Measurements from ENCODE around the gene GLI3.
A peak's percentile ranks its signal among the peaks of the same experiment; 100 is the strongest.

GLI3 gene

GRCh38 chr7:41975849-41976248 is 261.2 kb downstream of the GLI3 start:
- no peak for DNase-seq (ENCODE audit: low read depth in 4 of 4, low spot score in 1 of 4)

DNA sequence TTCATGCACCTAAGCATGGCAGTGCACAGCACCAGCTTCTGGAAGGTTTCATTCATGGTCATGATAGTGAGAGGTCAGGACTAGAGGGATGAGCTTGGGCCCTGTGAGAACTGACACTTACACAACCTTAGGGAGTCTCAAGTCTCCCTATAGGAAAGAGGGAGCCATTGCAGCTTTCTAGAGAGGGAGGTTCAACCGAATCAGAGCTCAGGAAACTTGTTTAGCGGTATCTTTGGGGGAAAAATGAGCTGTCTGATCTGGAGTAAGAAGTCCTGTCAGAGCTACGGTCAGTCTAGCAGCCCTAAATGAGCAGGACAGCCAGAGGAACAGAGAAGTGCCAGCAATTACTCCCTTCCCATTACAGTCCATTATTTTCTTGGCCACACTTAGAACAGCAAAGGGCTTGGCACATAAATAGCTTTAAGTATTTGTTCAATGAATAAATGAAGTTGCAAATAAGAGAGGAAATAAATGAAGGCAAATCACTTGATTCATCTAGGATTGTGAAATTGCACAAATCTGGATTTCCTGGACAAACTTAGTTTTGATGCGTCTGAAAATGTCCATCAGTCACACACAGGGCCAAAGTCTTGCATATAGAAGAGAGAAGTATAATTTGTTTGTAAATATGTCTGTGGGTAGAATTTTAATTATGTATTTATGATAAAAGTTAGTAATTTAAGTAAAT is 262.0 kb downstream of the GLI3 start:
- no peak for DNase-seq (ENCODE audit: low read depth in 4 of 4, low spot score in 1 of 4)

GRCh38 chr7:41973202-41973730 is 263.7 kb downstream of the GLI3 start:
- no peak for DNase-seq (ENCODE audit: low read depth in 4 of 4, low spot score in 1 of 4)

DNA sequence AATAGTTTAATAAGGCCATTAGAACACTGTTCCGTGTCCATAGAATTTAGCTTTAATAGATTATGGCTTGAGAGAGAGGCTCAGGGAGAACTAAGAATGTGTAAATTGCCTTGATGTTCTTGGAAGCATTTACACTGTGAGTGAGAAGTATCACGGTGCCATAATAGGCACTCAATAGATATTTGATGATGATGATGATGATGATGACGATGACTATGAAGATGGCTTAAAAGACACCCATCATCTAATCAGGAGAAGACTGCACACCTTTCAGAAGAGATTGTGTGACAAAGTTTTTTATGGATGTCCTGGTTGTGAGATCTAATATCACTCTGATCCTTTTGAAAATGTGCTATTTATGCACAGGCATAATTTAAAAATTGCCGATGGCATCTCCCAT is 264.2 kb downstream of the GLI3 start:
- no peak for DNase-seq (ENCODE audit: low read depth in 4 of 4, low spot score in 1 of 4)

DNA sequence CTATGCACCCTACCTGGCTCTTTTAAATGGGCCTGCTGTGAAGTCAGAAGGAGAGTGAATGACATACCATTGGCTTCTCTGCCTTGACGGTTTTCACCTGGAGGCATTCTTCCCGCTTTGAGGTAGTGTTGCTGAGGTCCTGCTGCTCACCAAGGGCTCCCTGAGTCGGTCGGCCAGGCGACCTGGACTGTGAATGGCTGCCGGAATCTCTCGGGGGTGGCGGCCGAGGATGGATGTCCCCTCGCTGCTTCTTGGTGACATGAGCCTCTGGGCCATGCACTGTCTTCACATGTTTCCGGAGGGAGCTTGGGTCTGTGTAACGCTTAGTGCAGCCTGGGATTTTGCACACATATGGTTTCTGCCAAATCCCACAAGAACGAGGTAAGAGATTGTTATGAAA is 264.7 kb downstream of the GLI3 start:
- no peak for DNase-seq (ENCODE audit: low read depth in 4 of 4, low spot score in 1 of 4)

- no peak for DNase-seq (ENCODE audit: low read depth in 4 of 4, low spot score in 1 of 4)
Observed at GRCh38 chr7:41971640-41972187, 265.3 kb downstream of the GLI3 start.

DNA sequence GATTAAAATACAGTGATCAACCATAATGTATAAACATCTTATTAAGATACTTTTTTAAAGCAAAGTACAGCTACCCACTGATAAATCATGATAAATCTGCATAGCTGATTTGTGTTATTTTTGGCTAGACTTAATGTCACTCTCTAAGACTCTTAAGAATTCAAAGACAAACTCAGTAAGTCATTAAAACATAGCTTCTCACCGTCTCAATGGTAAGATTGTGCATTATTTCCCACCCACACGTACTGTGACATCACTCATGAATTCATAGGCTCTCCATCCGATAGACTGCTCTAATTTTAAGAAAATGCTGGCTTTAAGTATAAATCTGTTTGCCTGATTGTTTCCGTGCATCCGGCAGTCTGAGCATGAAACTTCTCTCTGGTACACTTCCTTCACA is 266.1 kb downstream of the GLI3 start:
- DNase-seq (ENCODE audit: low read depth in 4 of 4, low spot score in 1 of 4) = no peak

DNA sequence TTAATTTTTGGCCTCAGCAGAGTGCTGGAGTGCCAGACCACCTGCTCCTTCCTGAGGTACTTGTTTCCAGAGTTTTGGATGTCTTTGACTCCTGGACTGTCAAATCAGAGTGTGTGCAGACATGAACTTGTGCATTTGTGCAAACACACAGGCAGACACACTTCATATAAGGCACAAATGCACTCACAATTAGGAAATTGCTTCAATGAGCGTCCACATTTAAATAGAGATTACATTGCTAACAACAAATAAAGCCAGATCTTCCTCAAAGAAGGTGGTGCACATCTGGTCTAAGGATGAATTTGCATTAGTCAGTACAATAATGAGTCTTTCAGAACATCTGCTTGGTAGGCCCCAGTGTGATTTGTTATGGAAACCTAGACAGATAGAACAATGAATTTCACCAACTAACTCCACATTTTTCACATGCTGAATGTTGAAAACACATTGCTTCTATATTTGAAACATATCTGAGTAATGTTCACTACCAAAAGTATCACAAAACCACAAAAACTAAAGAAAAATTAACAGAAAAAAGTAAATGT is 267.4 kb downstream of the GLI3 start:
- DNase-seq (ENCODE audit: low read depth in 4 of 4, low spot score in 1 of 4) = no peak

DNA sequence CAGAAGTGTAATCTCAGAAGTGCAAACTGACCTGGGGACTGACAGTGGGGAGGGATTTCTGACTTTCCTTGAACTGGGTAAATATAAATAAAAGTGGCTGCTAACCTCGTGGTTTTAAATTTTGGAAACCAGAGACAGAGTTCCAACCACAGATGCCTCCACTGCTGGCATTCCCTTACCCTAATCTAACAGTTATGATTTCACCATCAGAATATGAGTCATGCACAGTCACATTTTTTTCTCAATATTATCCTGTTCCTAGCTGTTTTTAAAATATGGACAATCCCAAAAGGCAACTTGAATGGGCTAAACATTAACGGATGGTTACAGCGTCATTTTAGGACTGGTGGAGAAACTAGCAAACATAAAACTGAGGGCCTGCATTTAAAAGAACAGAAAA is 269.9 kb downstream of the GLI3 start:
- DNase-seq (ENCODE audit: low read depth in 4 of 4, low spot score in 1 of 4) = no peak

DNA sequence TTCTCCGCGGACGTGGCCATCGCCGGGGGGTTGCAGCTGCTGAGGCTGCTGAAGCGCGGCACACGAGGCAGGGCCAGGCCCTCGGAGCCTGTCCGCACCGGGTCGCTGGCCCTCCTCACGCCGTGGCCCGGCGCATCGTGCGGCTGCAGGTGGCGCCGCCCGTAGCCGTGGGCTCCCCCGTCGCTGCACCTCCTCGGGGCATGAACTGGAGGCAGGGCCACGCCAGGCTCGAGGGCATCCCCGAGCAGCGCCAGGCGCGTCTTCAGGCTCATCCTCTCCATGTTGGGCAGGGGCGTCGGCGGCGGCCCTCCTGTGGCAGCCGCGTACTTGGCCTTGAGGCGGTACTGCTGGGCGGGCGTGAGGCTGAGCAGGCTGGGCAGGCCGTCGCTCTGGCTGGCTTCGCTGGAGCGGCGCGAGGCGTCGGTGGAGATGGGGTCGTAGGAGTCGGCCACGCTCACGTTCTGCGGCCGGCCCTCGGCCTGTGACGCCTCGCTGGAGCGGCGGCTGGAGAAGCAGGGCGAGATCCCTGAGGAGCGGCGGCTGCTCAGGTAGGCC is 271.0 kb downstream of the GLI3 start:
- DNase-seq (ENCODE audit: low read depth in 4 of 4, low spot score in 1 of 4) = no peak

GRCh38 chr7:41964849-41965745 is 271.9 kb downstream of the GLI3 start:
- DNase-seq (ENCODE audit: low read depth in 4 of 4, low spot score in 1 of 4) = no peak

GRCh38 chr7:41964183-41964753 is 272.7 kb downstream of the GLI3 start:
- DNase-seq (ENCODE audit: low read depth in 4 of 4, low spot score in 1 of 4) = no peak

DNA sequence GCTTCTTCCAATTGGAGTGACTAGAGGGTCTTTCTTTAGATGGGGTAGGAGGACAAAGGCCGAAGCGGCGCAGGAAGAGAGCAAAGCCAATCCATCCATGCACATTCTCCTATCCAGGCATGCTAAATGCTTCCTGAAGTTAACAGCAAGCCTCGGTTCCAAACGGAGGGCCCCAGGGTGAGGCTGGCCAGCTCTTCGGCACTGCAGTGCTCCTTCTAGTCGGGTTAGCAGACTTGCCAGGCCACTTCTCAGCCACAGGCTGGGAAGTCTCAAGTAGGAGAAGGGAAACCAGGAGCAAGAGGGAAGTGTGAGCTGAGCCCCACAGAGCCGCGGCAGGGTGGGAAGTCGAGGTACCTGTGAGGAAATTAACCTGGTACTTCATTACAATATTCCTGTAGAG is 280.3 kb downstream of the GLI3 start:
- DNase-seq (ENCODE audit: low read depth in 4 of 4, low spot score in 1 of 4) = no peak

DNA sequence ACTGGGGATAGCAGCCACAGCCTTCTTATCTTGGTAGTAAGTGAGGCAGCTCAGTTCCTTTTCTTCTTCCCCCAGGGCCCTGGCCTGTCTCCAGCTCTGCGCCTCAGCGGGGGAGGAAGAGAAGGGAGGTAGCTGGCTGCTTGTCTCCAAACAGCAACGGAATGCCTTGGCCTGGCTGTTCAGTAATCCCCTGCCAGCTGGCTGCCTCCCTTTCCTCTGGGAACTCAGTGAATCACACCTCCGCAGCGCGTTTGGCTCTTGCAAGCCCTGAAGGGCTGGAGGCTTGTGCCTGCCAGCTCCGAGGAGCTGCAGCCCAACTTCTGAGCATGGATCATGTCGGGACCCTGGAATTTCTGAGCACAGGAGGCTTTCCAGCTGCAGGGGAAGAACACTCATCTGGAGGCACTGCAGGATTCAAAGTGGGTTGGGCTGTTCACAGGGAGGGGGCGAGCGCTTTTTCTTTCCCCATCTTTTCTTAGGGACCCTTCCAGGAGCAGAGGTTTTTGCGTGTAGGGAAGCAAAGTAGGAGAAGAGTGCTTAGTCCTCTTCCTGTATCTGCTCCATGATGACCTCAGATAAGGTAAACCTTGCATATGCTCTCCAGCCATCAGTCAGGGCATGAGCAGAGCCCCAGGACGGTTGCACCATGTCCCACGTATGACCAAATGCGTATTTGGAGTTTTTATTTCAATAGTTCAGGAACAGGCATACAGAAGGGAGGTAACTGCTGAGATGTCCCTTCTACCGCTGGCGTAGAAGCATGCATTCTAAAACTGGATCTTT is 280.9 kb downstream of the GLI3 start:
- DNase-seq (ENCODE audit: low read depth in 4 of 4, low spot score in 1 of 4) = no peak

GRCh38 chr7:41955451-41955850 is 281.6 kb downstream of the GLI3 start:
- DNase-seq (ENCODE audit: low read depth in 4 of 4, low spot score in 1 of 4) = no peak

DNA sequence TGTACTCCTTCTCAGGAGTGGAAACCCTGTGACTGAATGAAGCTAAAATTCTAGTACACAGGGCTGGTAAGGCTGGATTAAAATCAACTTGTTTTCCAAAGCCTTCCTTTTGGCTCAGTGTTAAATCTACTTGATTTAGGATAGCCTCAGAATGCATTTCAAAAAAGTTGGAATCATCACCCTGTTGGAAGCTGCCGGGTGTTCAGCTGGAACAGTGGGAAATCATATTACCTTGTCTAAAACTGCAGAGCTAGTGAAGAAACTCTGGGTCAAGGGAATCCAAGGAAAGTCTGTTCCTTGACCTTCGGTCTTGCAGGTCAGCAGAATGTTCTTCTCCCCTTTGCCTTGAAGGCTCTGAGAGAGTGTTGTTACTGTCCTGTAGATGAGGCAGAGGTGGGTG is 282.0 kb downstream of the GLI3 start:
- DNase-seq (ENCODE audit: low read depth in 4 of 4, low spot score in 1 of 4) = no peak

- no peak for DNase-seq (ENCODE audit: low read depth in 4 of 4, low spot score in 1 of 4)
Observed at GRCh38 chr7:41948503-41948902, 288.5 kb downstream of the GLI3 start.

DNA sequence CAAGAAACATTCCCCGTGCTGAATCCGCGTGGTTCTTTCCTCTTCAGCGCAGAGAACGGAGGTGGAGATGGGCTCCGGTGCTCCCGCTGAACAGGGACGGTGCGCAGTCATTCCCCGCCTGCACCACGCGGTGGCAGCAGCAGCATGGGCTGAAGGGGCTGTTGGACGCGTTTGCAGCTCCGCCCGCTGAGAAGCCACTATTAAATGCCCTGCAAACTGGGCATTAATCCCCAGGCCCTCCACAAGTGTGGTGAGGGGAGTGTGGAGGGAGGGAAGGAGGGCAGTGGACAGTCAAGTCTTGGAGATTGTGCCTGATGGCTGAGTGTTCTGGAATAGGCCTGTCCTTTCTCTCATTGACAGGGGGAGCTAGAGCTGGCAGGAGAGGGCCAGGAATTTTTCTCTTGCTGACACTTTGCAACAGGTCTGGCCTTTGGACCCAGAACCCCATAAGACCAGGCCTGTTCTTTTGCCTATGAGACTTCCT is 293.9 kb downstream of the GLI3 start:
- peak; percentile 49 to 63 (median 61) for DNase-seq (ENCODE audit: low read depth in 4 of 4, low spot score in 1 of 4)

GRCh38 chr7:41942468-41943093 is 294.4 kb downstream of the GLI3 start:
- DNase-seq (ENCODE audit: low read depth in 4 of 4, low spot score in 1 of 4) = no peak

Measured in stimulated activated CD4-positive, alpha-beta T cell treated with anti-CD3 and anti-CD28 coated beads, Interleukin-1b, Interleukin-23, amount 100 ng/mL, for 24 hours (primary cell).